HPDE6-E6E7 (cell line): ENCODE measurements around the gene UTS2B.

Experiments
- DNase-seq: peaks from one replicate; pipeline ENCODE4 v3.0.0; 2011; ENCODE audit warnings: missing footprints; ENCODE audit errors: extremely low spot score

The UTS2B gene, protein sequence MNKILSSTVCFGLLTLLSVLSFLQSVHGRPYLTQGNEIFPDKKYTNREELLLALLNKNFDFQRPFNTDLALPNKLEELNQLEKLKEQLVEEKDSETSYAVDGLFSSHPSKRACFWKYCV

GRCh38 chr3:191329654-191330529, at the start of gene UTS2B:
Gene UTS2B (minus strand): TSS chr3:191330526. CDS start chr3:191282189, 48,337 bp downstream.
- DNase-seq, result peak; percentile 25

DNA sequence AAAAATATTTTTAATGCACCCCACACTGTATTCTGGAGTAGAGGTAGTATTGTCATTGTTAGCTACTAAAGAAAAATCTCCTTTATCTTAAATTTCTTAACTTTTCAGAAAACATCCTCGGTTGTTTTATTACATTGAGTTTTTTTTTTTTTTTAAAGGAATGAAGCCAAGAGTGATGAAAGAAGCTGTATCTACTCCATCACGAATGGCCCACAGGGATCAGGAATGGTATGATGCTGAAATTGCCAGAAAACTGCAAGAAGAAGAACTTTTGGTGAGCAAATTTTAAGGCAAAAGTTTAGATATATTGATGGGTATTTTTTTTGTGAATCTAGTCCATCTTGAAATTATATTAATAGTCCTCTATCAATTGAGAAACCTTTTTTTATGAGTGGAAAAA, 49.7 kb upstream of the UTS2B start:
- DNase-seq, result no peak

- DNase-seq, result no peak
These were observed 49.1 kb upstream of the UTS2B start for GRCh38 chr3:191379446-191379845.

DNA sequence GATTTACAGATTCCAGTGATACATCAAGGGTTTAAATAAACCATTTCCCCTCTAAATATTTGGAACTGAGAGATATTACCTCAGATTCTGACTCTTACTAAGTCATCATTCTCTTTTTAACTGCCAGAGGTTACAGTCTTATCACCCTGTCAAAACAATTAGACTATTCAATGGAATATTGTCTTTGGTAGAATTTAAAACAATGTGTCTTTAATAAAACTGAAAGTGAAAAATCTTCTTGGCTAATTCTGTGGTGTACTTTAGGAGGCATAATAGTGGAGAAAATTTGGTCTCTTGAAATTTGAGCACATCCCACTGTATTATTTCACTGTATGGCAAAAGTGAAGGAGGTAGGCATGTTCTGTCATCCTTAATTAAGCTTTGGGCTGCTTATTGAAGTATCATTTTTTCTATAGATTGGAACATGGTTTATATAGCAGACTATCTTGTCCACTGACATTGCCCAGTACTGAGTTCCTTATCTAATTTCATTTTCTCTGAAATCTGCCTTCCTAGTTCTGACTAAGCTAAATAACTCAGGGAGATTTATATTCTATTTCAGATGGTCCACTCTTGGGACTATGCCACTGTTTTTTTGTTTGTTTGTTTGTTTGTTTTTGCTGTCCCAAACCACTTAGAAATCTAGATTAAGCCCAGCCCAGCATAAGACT, 48.0 kb upstream of the UTS2B start:
- DNase-seq, result no peak

GRCh38 chr3:191376516-191377141, 46.3 kb upstream of the UTS2B start:
- DNase-seq, result peak; percentile 22

GRCh38 chr3:191373327-191373726, 43.0 kb upstream of the UTS2B start:
- DNase-seq, result no peak

DNA sequence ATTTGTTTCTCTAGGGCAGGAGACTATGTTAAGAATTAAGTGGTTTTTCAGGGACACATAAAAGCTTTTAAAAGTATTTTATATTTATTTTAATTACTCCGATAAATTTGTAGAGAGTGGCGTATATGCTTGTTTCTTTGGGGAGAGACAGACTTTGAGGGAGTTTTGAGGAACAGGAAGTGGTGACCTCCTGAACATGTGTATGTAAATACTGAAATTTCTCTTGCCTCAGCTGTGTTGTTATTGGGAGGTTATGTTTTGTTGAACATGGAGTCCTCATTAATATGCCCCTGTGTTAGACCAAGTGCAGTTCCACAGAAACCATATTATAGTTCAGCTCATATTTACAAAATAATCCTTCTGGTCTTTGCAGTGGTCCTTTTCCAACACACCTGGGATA, 41.8 kb upstream of the UTS2B start:
- DNase-seq, result no peak

DNA sequence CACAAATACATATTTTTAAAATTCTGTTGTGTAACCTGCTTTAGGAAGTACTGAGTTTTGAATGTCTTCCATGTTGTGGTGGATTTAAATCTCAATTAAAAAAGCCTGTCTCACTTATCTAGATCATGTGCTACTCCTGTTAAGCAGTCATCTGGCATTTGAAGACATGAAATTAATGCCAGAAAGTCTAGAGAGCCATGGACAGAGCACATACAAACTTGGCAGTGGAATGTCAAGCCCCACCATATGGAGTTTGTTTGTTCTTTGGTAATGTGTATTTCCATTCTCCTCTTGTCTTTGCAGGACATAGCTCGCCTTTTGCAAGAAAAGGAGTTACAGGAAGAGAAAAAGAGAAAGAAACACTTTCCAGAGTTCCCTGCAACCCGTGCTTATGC, 39.3 kb upstream of the UTS2B start:
- no peak for DNase-seq

GRCh38 chr3:191368755-191369615, 38.7 kb upstream of the UTS2B start:
- no peak for DNase-seq

GRCh38 chr3:191366675-191367074, 36.3 kb upstream of the UTS2B start:
- no peak for DNase-seq

DNA sequence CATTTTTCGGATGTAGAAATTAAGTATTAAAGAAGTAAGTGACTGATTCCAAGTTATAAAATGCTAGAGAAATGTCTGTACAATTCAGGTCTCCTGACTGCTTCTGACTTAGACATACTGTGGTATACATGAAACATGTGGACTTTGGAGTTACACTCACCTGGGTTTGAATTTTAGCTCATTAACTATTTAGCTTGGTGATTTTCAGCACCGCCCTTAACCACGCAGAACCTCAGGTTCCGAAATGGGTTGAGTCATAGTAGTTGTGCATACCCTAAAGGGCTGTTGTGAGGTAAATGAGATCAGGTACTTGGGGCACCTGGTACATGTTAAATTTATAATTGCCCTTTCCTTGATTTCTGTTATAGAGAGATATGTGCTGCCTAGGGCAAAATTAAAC, 32.9 kb upstream of the UTS2B start:
- no peak for DNase-seq

DNA sequence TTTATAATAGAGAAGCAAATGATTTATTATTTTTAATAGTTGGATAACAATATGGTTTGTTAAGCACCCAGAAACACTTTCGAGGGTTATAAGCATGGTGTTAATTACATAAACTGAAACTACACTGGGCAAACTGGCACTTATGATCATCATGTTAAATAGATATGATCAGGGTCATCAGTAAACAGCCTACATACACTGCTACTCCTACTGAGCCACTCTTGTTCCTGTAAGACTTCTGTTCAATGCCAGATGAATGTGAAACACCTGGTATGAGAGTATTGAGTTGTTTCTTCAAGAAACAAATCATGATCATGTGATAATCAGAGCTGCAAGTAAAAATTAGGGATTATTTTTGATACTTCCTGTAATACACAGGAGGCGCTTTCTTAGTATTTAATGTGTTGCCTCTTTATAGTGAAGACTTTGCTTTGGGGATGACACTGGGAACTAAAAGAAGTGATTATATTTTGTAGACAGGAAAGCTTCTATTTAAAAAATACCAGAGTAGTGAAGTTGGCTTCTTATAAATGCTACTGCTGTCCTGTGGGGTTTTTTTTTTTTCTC, 32.3 kb upstream of the UTS2B start:
- no peak for DNase-seq

- DNase-seq, result no peak
These were observed 31.7 kb upstream of the UTS2B start for GRCh38 chr3:191362037-191362436.

DNA sequence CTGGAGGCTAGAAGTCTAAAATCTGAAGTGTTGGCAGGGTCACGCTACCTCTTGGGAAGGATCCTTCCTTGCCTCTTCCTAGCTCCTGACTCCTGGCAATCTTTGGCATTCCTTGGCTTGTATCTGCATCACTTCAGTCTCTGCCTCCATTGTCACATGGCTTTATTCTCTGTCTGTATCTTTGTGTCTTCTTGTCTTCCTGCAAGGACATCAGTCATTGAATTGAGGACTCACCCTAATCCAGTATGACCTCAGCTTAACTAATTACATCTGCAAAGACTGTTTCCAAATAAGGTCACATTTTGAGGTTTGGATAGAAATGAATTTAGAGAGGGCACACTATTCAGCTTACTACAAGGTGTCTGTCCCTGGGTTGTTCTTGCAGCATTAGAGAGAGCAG, 31.1 kb upstream of the UTS2B start:
- DNase-seq, result no peak

DNA sequence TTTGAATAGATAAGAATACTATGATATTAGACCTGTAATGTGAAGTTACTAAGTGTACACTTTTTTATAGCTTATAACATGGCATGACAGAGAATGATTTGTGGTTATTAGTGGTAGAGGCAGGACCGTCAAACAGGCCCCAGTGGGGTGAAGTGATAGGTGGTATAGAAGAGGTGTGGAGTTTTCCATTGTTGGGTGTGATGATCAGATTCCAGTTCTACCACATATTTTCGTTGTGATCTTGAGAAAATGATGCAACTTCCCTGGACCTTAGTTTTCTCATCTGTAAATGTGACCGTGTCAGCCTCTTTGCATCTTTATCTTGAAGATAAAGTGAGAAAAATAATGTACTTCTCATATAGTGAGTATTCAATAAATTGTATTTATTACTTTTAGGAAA, 30.3 kb upstream of the UTS2B start:
- peak; percentile 36 for DNase-seq

GRCh38 chr3:191358929-191359328, 28.6 kb upstream of the UTS2B start:
- peak; percentile 13 for DNase-seq

DNA sequence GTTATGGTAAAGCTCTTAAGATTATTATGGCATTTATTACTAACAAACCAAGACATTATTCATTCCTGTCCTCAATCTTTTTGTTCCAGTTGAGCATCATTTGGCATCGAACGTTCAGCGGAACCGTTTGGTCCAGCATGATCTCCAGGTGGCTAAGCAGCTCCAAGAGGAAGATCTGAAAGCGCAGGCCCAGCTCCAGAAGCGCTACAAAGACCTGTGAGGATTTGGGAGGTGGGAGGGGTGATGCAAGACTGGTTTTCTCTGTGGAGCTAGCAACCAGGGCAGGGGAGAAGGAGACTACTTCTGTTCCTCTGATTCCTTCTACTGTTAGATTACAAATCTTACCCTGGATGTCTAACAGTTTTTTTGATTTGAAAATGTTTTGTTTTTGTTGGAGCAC, 27.6 kb upstream of the UTS2B start:
- DNase-seq, result no peak

DNA sequence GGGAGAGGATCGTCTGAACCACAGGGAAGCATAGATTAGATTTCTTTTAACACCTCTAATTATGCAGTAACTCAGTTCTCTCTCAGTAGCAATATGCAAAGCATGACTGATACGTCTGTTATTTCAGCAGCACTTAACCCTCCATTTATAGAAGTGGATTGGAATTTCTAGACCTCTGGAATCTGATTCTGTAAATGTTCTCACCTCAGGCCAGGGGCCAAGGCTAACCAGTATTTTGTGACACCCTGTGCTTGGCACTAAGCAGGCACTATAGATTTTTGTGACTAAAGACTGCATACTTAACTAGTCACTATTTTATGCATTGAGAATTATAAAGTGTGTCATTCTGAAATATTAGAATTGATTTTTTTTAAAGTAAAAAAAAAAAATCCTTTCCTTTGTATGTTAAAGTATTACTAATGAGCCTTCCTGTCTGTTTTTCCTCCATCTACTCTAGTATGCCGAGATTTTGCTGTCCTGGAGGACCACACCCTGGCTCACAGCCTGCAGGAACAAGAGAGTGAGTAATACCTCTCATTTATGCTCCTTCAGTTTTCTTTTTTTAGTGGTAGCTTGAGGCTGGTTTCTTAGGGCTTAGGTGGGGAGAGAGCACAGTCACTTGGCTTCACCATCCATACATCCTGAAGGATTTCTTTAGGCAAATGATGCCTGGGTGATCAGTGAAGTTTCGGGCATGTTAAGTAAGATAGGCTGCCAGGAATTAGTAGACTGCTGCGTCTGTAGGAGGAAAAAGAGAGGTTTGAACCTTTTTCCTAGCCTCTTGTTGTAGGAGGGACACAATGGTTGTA, 26.5 kb upstream of the UTS2B start:
- peak; percentile 58 for DNase-seq

DNA sequence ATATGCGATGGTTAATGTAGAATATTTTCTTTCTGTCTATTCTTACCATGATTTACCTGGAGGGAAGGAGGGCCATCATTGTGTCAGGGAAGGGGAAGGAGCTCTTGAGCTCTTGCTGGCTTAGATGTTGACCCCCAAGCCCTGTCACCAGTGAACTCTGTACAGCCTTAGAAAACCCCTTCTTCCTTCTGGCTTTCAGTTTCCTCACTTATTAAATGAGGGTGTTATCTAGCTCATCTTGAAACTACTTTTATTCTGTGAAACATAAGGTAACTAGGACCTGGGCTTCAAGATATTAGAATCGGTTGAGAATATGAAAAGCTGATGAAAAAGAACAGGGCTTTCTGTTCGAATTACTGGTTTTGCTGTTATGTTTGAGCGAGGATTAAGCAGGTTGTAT, 25.1 kb upstream of the UTS2B start:
- no peak for DNase-seq

GRCh38 chr3:191353022-191353777, 22.9 kb upstream of the UTS2B start:
- DNase-seq, result no peak
